Thyroid gland (tissue), 4 donors: Measurements from ENCODE around the gene OMP.

Experiments
- CTCF ChIP-seq, 6 experiments: fragments of 200-600 bp in 3 of 6; fragments of 450-650 bp in 3 of 6; sonication (generic) in 3 of 6; IDR thresholded peaks; one replicate each; pipeline ENCODE4 v1.5.1; 2016 to 2019; ENCODE audit warnings: antibody characterized with exemption in 6 of 6, mild to moderate bottlenecking in 2 of 6, inconsistent platforms in 1 of 6, moderate library complexity in 1 of 6
- POLR2A ChIP-seq, 2 donors: fragments of 450-650 bp; IDR thresholded peaks; one replicate each; pipeline ENCODE4 v1.6.1; 2017; ENCODE audit warnings: antibody characterized with exemption in 2 of 2, mild to moderate bottlenecking in 2 of 2, moderate library complexity in 1 of 2

- TF ChIP-seq CTCF (IDR thresholded peaks at IDR 0.05) = no peak
- TF ChIP-seq POLR2A (IDR thresholded peaks at IDR 0.05) = no peak
Measured at GRCh38 chr11:77093987-77094840, 8.4 kb upstream of the OMP start.
